ENCODE data around the gene ATAD3A.
"Not testable (repeated sequence)": the region's sequence is repeated elsewhere in the genome, so short reads cannot be mapped to it uniquely, and the experiment has no call there.

The ATAD3A gene

GRCh38 chr1:1531947-1532346, 20.0 kb downstream of the ATAD3A start:
- no peak overlapping the region for H3K27ac ChIP-seq (ENCODE audit: low read depth, low read length)
- no peak overlapping the region for H3K4me3 ChIP-seq (ENCODE audit: low read depth in 1 of 5, low read length in 5 of 5)
- peaks cover 0 to 5% (median 5%) of the 10 kb centered on the region in 5 donors for H3K9me3 ChIP-seq (ENCODE audit: control insufficient read depth in 5 of 5, low read length in 5 of 5)
- peaks cover 0 to 37% (median 20%) of the 10 kb centered on the region in 5 donors for H3K36me3 ChIP-seq (ENCODE audit: control insufficient read depth in 5 of 5, insufficient read depth in 5 of 5, low read length in 5 of 5)
- H3K4me1 ChIP-seq (ENCODE audit: control insufficient read depth in 5 of 5, insufficient read depth in 5 of 5, low read length in 5 of 5), result peaks cover 0 to 8% (median 0%) of the 10 kb centered on the region in 5 donors
- H3K9ac ChIP-seq (ENCODE audit: low read length in 5 of 5), result no peak overlapping the region
- no peaks in the 10 kb centered on the region for H3K27me3 ChIP-seq (ENCODE audit: control insufficient read depth in 5 of 5, insufficient read depth in 4 of 5, low read length in 5 of 5)

- H3K36me3 ChIP-seq (ENCODE audit: control insufficient read depth in 5 of 5, insufficient read depth in 5 of 5, low read length in 5 of 5), result peaks cover 0 to 33% (median 15%) of the 10 kb centered on the region in 5 donors
- H3K4me1 ChIP-seq (ENCODE audit: control insufficient read depth in 5 of 5, insufficient read depth in 5 of 5, low read length in 5 of 5); H3K27me3 ChIP-seq (ENCODE audit: control insufficient read depth in 5 of 5, insufficient read depth in 4 of 5, low read length in 5 of 5); H3K9me3 ChIP-seq (ENCODE audit: control insufficient read depth in 5 of 5, low read length in 5 of 5); H3K4me3 ChIP-seq (ENCODE audit: low read depth in 1 of 5, low read length in 5 of 5); H3K9ac ChIP-seq (ENCODE audit: low read length in 5 of 5); H3K27ac ChIP-seq (ENCODE audit: low read depth, low read length): not testable (repeated sequence)
Measured at GRCh38 chr1:1533176-1533893, 21.4 kb downstream of the ATAD3A start.

DNA sequence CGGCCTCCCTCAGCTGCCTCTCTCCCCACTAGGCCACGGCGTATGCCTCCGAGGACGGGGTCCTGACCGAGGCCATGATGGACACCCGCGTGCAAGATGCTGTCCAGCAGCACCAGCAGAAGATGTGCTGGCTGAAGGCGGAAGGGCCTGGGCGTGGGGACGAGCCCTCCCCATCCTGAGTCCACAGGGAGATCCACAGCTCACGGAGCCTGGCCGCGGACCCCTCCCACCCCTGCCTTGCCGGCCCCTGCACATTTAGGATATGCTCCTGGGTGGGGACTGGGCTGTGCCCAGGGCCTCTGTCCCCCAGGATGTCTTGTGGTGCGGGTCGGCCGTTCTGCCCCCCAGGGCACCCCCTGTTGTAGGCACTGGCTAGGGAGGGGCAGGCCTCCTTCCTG, 21.9 kb downstream of the ATAD3A start:
- not testable (repeated sequence) for H3K4me3 ChIP-seq (ENCODE audit: low read depth in 1 of 5, low read length in 5 of 5); H3K27ac ChIP-seq (ENCODE audit: low read depth, low read length); H3K4me1 ChIP-seq (ENCODE audit: control insufficient read depth in 5 of 5, insufficient read depth in 5 of 5, low read length in 5 of 5); H3K9ac ChIP-seq (ENCODE audit: low read length in 5 of 5); H3K9me3 ChIP-seq (ENCODE audit: control insufficient read depth in 5 of 5, low read length in 5 of 5); H3K27me3 ChIP-seq (ENCODE audit: control insufficient read depth in 5 of 5, insufficient read depth in 4 of 5, low read length in 5 of 5)
- peaks cover 0 to 28% (median 12%) of the 10 kb centered on the region in 5 donors for H3K36me3 ChIP-seq (ENCODE audit: control insufficient read depth in 5 of 5, insufficient read depth in 5 of 5, low read length in 5 of 5)

- H3K4me3 ChIP-seq (ENCODE audit: low read depth in 1 of 5, low read length in 5 of 5), result no peak overlapping the region
- H3K27me3 ChIP-seq (ENCODE audit: control insufficient read depth in 5 of 5, insufficient read depth in 4 of 5, low read length in 5 of 5), result no peaks in the 10 kb centered on the region
Measured at GRCh38 chr1:1534401-1535154, 22.6 kb downstream of the ATAD3A start.

DNA sequence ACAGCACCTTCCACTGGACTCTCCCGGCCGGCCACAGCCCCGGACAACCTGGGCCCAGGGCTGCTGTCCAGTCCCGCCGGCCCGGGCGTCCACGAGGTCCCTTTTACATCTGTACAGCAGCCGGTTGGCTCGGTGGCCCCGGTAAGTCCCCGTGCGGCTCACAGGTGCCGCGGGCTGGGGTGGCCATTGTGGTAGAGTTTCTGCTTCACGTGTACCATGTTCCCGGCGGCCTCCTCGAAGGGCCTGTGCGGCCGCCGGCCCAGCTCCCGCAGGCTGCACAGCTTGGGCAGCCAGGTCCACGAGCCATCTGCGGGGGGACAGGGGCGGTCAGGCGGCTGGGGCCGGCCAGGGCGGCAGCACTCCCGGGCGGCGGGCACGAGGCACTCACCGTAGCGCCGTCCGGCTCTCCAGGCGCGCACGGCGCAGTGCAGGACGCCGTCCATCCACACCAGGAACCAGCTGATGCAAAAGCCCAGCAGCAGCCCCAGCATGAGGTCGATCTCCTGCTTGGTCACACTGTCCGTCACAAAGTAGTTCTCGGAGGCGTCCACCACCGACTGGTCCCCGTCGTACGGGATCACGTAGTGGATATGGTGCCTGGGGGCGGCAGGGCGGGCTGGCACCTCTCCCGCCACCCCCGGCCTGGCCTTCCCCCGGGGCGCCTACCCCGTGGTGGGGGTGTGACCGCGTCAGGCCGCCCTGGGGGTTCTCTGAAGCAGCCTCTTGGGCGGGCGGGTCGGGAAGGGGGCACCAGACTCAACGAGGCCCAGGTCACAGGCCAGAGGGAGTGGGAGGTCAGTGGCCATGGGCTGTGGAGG, 23.4 kb downstream of the ATAD3A start:
- Histone ChIP-seq H3K9me3 (ENCODE audit: control insufficient read depth in 5 of 5, low read length in 5 of 5) (peaks cover 0 to 5% (median 5%) of the 10 kb centered on the region in 5 donors), H3K4me1 (ENCODE audit: control insufficient read depth in 5 of 5, insufficient read depth in 5 of 5, low read length in 5 of 5) (peaks cover 0 to 17% (median 9%) of the 10 kb centered on the region in 5 donors), H3K27ac (ENCODE audit: low read depth, low read length) (no peak overlapping the region), H3K9ac (ENCODE audit: low read length in 5 of 5) (no peak overlapping the region), H3K27me3 (ENCODE audit: control insufficient read depth in 5 of 5, insufficient read depth in 4 of 5, low read length in 5 of 5) (no peaks in the 10 kb centered on the region), H3K4me3 (ENCODE audit: low read depth in 1 of 5, low read length in 5 of 5) (no peak overlapping the region), H3K36me3 (ENCODE audit: control insufficient read depth in 5 of 5, insufficient read depth in 5 of 5, low read length in 5 of 5) (peaks cover 0 to 15% (median 6%) of the 10 kb centered on the region in 5 donors)

More at GRCh38 chr1:1534401-1535154, 22.6 kb downstream of the ATAD3A start:
- Histone ChIP-seq H3K9ac (ENCODE audit: low read length in 5 of 5) (no peak overlapping the region), H3K4me1 (ENCODE audit: control insufficient read depth in 5 of 5, insufficient read depth in 5 of 5, low read length in 5 of 5) (peaks cover 0 to 16% (median 8%) of the 10 kb centered on the region in 5 donors), H3K9me3 (ENCODE audit: control insufficient read depth in 5 of 5, low read length in 5 of 5) (peaks cover 0 to 5% (median 5%) of the 10 kb centered on the region in 5 donors), H3K27ac (ENCODE audit: low read depth, low read length) (no peak overlapping the region), H3K36me3 (ENCODE audit: control insufficient read depth in 5 of 5, insufficient read depth in 5 of 5, low read length in 5 of 5) (peaks cover 0 to 22% (median 7%) of the 10 kb centered on the region in 5 donors)

- no peak overlapping the region for H3K4me3 ChIP-seq (ENCODE audit: low read depth in 1 of 5, low read length in 5 of 5)
- H3K36me3 ChIP-seq (ENCODE audit: control insufficient read depth in 5 of 5, insufficient read depth in 5 of 5, low read length in 5 of 5), result peaks cover 0 to 17% (median 7%) of the 10 kb centered on the region in 5 donors
- no peaks in the 10 kb centered on the region for H3K27me3 ChIP-seq (ENCODE audit: control insufficient read depth in 5 of 5, insufficient read depth in 4 of 5, low read length in 5 of 5)
- H3K9me3 ChIP-seq (ENCODE audit: control insufficient read depth in 5 of 5, low read length in 5 of 5), result peaks cover 0 to 5% (median 5%) of the 10 kb centered on the region in 5 donors
- no peak overlapping the region for H3K27ac ChIP-seq (ENCODE audit: low read depth, low read length)
- H3K4me1 ChIP-seq (ENCODE audit: control insufficient read depth in 5 of 5, insufficient read depth in 5 of 5, low read length in 5 of 5), result peaks cover 0 to 24% (median 15%) of the 10 kb centered on the region in 5 donors
- H3K9ac ChIP-seq (ENCODE audit: low read length in 5 of 5), result no peak overlapping the region
Measured at GRCh38 chr1:1536019-1536937, 24.3 kb downstream of the ATAD3A start.

GRCh38 chr1:1536938-1537546, 25.1 kb downstream of the ATAD3A start:
- Histone ChIP-seq H3K27me3 (ENCODE audit: control insufficient read depth in 5 of 5, insufficient read depth in 4 of 5, low read length in 5 of 5) (no peaks in the 10 kb centered on the region), H3K27ac (ENCODE audit: low read depth, low read length) (no peak overlapping the region), H3K36me3 (ENCODE audit: control insufficient read depth in 5 of 5, insufficient read depth in 5 of 5, low read length in 5 of 5) (peaks cover 0 to 25% (median 14%) of the 10 kb centered on the region in 5 donors), H3K4me1 (ENCODE audit: control insufficient read depth in 5 of 5, insufficient read depth in 5 of 5, low read length in 5 of 5) (peaks cover 0 to 25% (median 16%) of the 10 kb centered on the region in 5 donors), H3K9me3 (ENCODE audit: control insufficient read depth in 5 of 5, low read length in 5 of 5) (peaks cover 0 to 1% (median 1%) of the 10 kb centered on the region in 5 donors), H3K9ac (ENCODE audit: low read length in 5 of 5) (no peak overlapping the region), H3K4me3 (ENCODE audit: low read depth in 1 of 5, low read length in 5 of 5) (no peak overlapping the region)

DNA sequence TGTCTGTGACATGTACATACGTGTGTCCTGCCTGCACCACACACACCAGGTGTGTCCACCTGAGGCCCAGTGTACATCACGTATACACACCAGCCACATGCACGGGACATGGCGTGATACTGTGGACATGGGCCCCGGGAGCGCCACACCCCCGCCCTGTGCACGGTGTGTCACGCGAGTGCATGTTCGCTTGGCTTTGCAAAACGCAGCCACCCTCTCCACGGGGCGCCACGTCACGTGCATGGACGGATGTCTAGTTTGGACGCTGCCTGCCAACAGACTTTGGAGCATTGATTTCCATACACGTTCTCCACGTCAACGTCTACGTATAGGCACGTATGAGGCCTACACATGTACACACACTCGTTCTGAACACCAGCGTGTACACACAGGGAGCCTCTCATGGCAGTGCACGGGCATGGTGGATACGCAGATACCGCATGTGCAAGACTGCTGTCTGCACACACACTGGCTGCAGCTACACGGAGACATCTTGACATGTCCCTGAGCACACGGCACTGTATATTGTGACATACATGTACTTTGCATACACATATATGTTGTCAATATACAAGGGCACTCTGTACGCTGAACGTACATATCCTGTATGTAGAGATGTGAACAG, 25.8 kb downstream of the ATAD3A start:
- H3K9ac ChIP-seq (ENCODE audit: low read length in 5 of 5), result no peak overlapping the region
- no peaks in the 10 kb centered on the region for H3K27me3 ChIP-seq (ENCODE audit: control insufficient read depth in 5 of 5, insufficient read depth in 4 of 5, low read length in 5 of 5)
- H3K9me3 ChIP-seq (ENCODE audit: control insufficient read depth in 5 of 5, low read length in 5 of 5), result no peaks in the 10 kb centered on the region
- H3K4me3 ChIP-seq (ENCODE audit: low read depth in 1 of 5, low read length in 5 of 5), result no peak overlapping the region
- H3K4me1 ChIP-seq (ENCODE audit: control insufficient read depth in 5 of 5, insufficient read depth in 5 of 5, low read length in 5 of 5), result peaks cover 0 to 25% (median 16%) of the 10 kb centered on the region in 5 donors
- H3K27ac ChIP-seq (ENCODE audit: low read depth, low read length), result no peak overlapping the region
- H3K36me3 ChIP-seq (ENCODE audit: control insufficient read depth in 5 of 5, insufficient read depth in 5 of 5, low read length in 5 of 5), result peaks cover 0 to 32% (median 19%) of the 10 kb centered on the region in 5 donors

All from subcutaneous abdominal adipose tissue (tissue), 5 donors.